HCT116 (cell line): ENCODE results near the gene NSMCE1. TPM values are rescaled to one million over a fixed set of nuclear protein-coding genes. Genes with fewer than 3 reads are reported as not detected.

Source experiments
- ATAC-seq: fragments of 200-7000 bp; cut with Tn5 transposase; 2 replicates; pipeline ENCODE4 v1.9.1; 2020; ENCODE audit warnings: mild to moderate bottlenecking, moderate library complexity
- BruUV-seq: library from RNA; stranded (reverse); fragments of 400-500 nt; replicated peaks from 2 replicates; lab custom pipeline; 2021; lab: Mats Ljungman, UMichigan
- CTCF ChIA-PET: fragments of 300-600 bp; sonication (Branson Sonifier 250); formaldehyde crosslinking; loops from one replicate; lab custom pipeline; 2021; ENCODE audit warnings: antibody characterized with exemption; lab: Charles Lee
- POLR2A ChIA-PET: fragments of 300-600, 350-600 bp; sonication (Branson Sonifier 250); formaldehyde crosslinking; loops from one replicate; lab custom pipeline; 2021; ENCODE audit warnings: antibody characterized with exemption; lab: Charles Lee
- RAD21 ChIA-PET, 2 experiments: fragments of 300-600 bp; sonication (Branson Sonifier 250); formaldehyde crosslinking; loops; one replicate each; lab custom pipeline; 2023; ENCODE audit warnings: low total read pairs in 2 of 2; ENCODE audit not compliant: uncharacterized antibody in 2 of 2, unreplicated experiment in 2 of 2, low non-redundant PET in 1 of 2; lab: Charles Lee
- DNase-seq: peaks from one replicate; pipeline ENCODE4 v3.0.0-alpha.2; 2010; ENCODE audit warnings: low read depth, low spot score
- H2AFZ ChIP-seq: fragments of 200-600 bp; shearing (Covaris generic), sonication (generic); 2 replicates; pipeline ENCODE4 v1.6.1; 2017; ENCODE audit warnings: low read depth, mixed run types, mixed read lengths, antibody characterized with exemption, low read length; ENCODE audit not compliant: poor library complexity, severe bottlenecking
- H3K27ac ChIP-seq: 2 replicates; pipeline ENCODE4 v1.5.1; 2012; ENCODE audit warnings: low read depth, low read length
- H3K27me3 ChIP-seq: fragments of 200-600 bp; sonication (generic); 2 replicates; pipeline ENCODE4 v1.6.1; 2016; ENCODE audit warnings: mixed run types, low read length, mixed read lengths; ENCODE audit not compliant: insufficient read depth
- H3K36me3 ChIP-seq, 2 experiments: fragments of 200-500 bp in 1 of 2; fragments of 200-600 bp in 1 of 2; sonication (Bioruptor generic) in 1 of 2; sonication (generic) in 1 of 2; 2 replicates each; pipeline versions ENCODE4 v1.5.1 to v1.6.1; 2014 to 2016; ENCODE audit warnings: low read length in 2 of 2, inconsistent platforms in 1 of 2, mixed read lengths in 1 of 2, mixed run types in 1 of 2; ENCODE audit not compliant: insufficient read depth in 2 of 2, control insufficient read depth in 1 of 2
- H3K4me1 ChIP-seq, 2 experiments: fragments of 200-600 bp in 1 of 2; sonication (generic) in 1 of 2; 2 replicates each; pipeline versions ENCODE4 v1.5.1 to v1.6.1; 2012 to 2017; ENCODE audit warnings: low read length in 2 of 2, inconsistent platforms in 1 of 2, mild to moderate bottlenecking in 1 of 2, mixed read lengths in 1 of 2, mixed run types in 1 of 2, moderate library complexity in 1 of 2; ENCODE audit not compliant: insufficient read depth in 2 of 2, control insufficient read depth in 1 of 2
- H3K4me2 ChIP-seq: fragments of 200-600 bp; sonication (generic); 2 replicates; pipeline ENCODE4 v1.6.1; 2017; ENCODE audit warnings: mixed run types, low read length, mixed read lengths
- H3K4me3 ChIP-seq, 2 experiments: fragments of 200-600 bp in 1 of 2; sonication (generic) in 1 of 2; replicated peaks in 1 of 2; 2 replicates each; pipeline ENCODE4 v1.5.1; 2011 to 2016; ENCODE audit warnings: low read length in 2 of 2, control low read depth in 1 of 2, low read depth in 1 of 2, mild to moderate bottlenecking in 1 of 2, mixed read lengths in 1 of 2, mixed run types in 1 of 2
- H3K79me2 ChIP-seq: fragments of 200-600 bp; sonication (generic); 2 replicates; pipeline ENCODE4 v1.6.1; 2017; ENCODE audit warnings: mild to moderate bottlenecking, mixed run types, low read length, moderate library complexity, mixed read lengths; ENCODE audit not compliant: insufficient read depth
- H3K9ac ChIP-seq: fragments of 200-600 bp; sonication (generic); 2 replicates; pipeline ENCODE4 v1.6.1; 2016; ENCODE audit warnings: low read length, mixed read lengths
- H3K9me2 ChIP-seq: fragments of 200-600 bp; sonication (generic), shearing (Covaris generic); 2 replicates; pipeline ENCODE4 v1.6.1; 2017; ENCODE audit warnings: mixed run types, mild to moderate bottlenecking, moderate library complexity; ENCODE audit not compliant: insufficient read depth
- H3K9me3 ChIP-seq, 2 experiments: fragments of 200-500 bp in 1 of 2; fragments of 200-600 bp in 1 of 2; sonication (Bioruptor generic) in 1 of 2; sonication (generic) in 1 of 2; 2 replicates each; pipeline ENCODE4 v1.6.1; 2014 to 2017; ENCODE audit warnings: low read length in 2 of 2, mixed read lengths in 2 of 2, inconsistent platforms in 1 of 2, low read depth in 1 of 2, mild to moderate bottlenecking in 1 of 2, mixed run types in 1 of 2, moderate library complexity in 1 of 2; ENCODE audit not compliant: control insufficient read depth in 1 of 2, insufficient read depth in 1 of 2
- H4K20me1 ChIP-seq: fragments of 200-600 bp; sonication (generic), shearing (Covaris generic); 2 replicates; pipeline ENCODE4 v1.6.1; 2017; ENCODE audit warnings: mixed run types, mild to moderate bottlenecking, moderate library complexity; ENCODE audit not compliant: insufficient read depth
- ATF3 ChIP-seq: IDR thresholded peaks from 2 replicates; pipeline ENCODE4 v1.6.1; 2012
- CBX3 ChIP-seq: IDR thresholded peaks from 2 replicates; pipeline ENCODE4 v1.6.1; 2012; ENCODE audit warnings: low read depth
- CTCF ChIP-seq, 3 experiments: fragments of 200-600 bp in 1 of 3; sonication (generic) in 1 of 3; IDR thresholded peaks in 2 of 3; conservative IDR thresholded peaks in 1 of 3; 2 replicates each; pipeline ENCODE4 v1.5.1; 2012 to 2017; ENCODE audit warnings: low read depth in 2 of 3, low read length in 2 of 3, antibody characterized with exemption in 1 of 3, borderline replicate concordance in 1 of 3, control low read depth in 1 of 3, mild to moderate bottlenecking in 1 of 3, mixed read lengths in 1 of 3, mixed run types in 1 of 3, moderate library complexity in 1 of 3; ENCODE audit not compliant: insufficient read depth in 1 of 3
- EGR1 ChIP-seq: IDR thresholded peaks from 2 replicates; pipeline ENCODE4 v1.6.1; 2012; ENCODE audit warnings: low read depth
- EZH2 ChIP-seq: fragments of 200-600 bp; sonication (generic); IDR thresholded peaks from 2 replicates; pipeline ENCODE4 v1.6.1; 2017; ENCODE audit warnings: antibody characterized with exemption, mixed run types
- FOSL1 ChIP-seq: IDR thresholded peaks from 2 replicates; pipeline ENCODE4 v1.6.1; 2012; ENCODE audit warnings: low read depth
- JUND ChIP-seq: IDR thresholded peaks from 2 replicates; pipeline ENCODE4 v1.6.1; 2012
- MAX ChIP-seq: IDR thresholded peaks from 2 replicates; pipeline ENCODE4 v1.6.1; 2012
- POLR2AphosphoS5 ChIP-seq: IDR thresholded peaks from 2 replicates; pipeline ENCODE4 v1.6.1; 2011; ENCODE audit warnings: mild to moderate bottlenecking, low read depth, low read length, moderate library complexity
- RAD21 ChIP-seq: IDR thresholded peaks from 2 replicates; pipeline ENCODE4 v1.6.1; 2012; ENCODE audit warnings: low read depth, mild to moderate bottlenecking
- REST ChIP-seq: IDR thresholded peaks from 2 replicates; pipeline ENCODE4 v1.6.1; 2012; ENCODE audit warnings: low read depth
- SIN3A ChIP-seq: IDR thresholded peaks from 2 replicates; pipeline ENCODE4 v1.6.1; 2012; ENCODE audit warnings: low read depth
- SRF ChIP-seq: IDR thresholded peaks from 2 replicates; pipeline ENCODE4 v1.6.1; 2012; ENCODE audit warnings: low read depth
- ZFX ChIP-seq: fragments of 450-650 bp; IDR thresholded peaks from 2 replicates; pipeline ENCODE4 v1.6.1; 2017
- ZNF274 ChIP-seq: fragments of 200-500 bp; sonication (Bioruptor generic); IDR thresholded peaks from 2 replicates; pipeline ENCODE4 v1.6.1; 2014; ENCODE audit warnings: mild to moderate bottlenecking, low read depth, low read length, inconsistent platforms
- intact Hi-C: fragments of 100-400 bp; cut with micrococcal nuclease; formaldehyde crosslinking; loops from 2 replicates; pipeline ENCODE4 v1.10.0; 2022
- total RNA-seq: library from RNA; stranded (reverse); gene quantifications from one replicate; pipeline ENCODE4 v1.2.1, GENCODE V29; 2021; ENCODE audit not compliant: unreplicated experiment

The NSMCE1 gene
- total RNA-seq, 1 experiment from 2014 or later, result 85.6 TPM

- ATAC-seq, result no peak
- no peak overlapping the region for H3K4me2 ChIP-seq
- H3K36me3 ChIP-seq, result no peaks in the 10 kb centered on the region
- H3K4me1 ChIP-seq, result peaks cover 0 to 7% of the 10 kb centered on the region in 2 experiments; a peak in 1 of 4 replicates
- ChIA-PET POLR2A (no interaction called here), RAD21 (no interaction called here), CTCF (no interaction called here)
- H4K20me1 ChIP-seq, result no peaks in the 10 kb centered on the region
- H2AFZ ChIP-seq, result no peak overlapping the region
- no peak overlapping the region for H3K27ac ChIP-seq
- TF ChIP-seq SRF, result no peak
- no peak for TF ChIP-seq RAD21
- TF ChIP-seq ZFX, result no peak
- H3K9ac ChIP-seq, result no peak overlapping the region
- H3K9me2 ChIP-seq, result no peaks in the 10 kb centered on the region
- intact Hi-C loops, result no loop called here
- DNase-seq, result no peak
- H3K79me2 ChIP-seq, result no peaks in the 10 kb centered on the region
- H3K4me3 ChIP-seq, result no peak overlapping the region
- BruUV-seq, result no TSS peak
- no peaks in the 10 kb centered on the region for H3K9me3 ChIP-seq
- H3K27me3 ChIP-seq, result no peaks in the 10 kb centered on the region
These were observed 34.9 kb upstream of the NSMCE1 start for GRCh38 chr16:27303256-27304100.

GRCh38 chr16:27302126-27302525, 33.6 kb upstream of the NSMCE1 start:
- H4K20me1 ChIP-seq, result no peaks in the 10 kb centered on the region
- H3K9ac ChIP-seq, result no peak overlapping the region
- CTCF ChIA-PET, result no interaction called here
- H3K9me2 ChIP-seq, result no peaks in the 10 kb centered on the region
- POLR2A ChIA-PET, result interaction anchor here (1.1 kb wide), 1 partner anchor 99 kb away, joined by 3 read pairs; the partner anchor contains the start of gene KDM8
- DNase-seq (no peak), ATAC-seq (no peak)
- H3K36me3 ChIP-seq, result no peaks in the 10 kb centered on the region
- H3K27ac ChIP-seq, result no peak overlapping the region
- no peaks in the 10 kb centered on the region for H3K79me2 ChIP-seq
- intact Hi-C loops, result no loop called here
- H3K4me1 ChIP-seq, result peaks cover 0 to 7% of the 10 kb centered on the region in 2 experiments; a peak in 1 of 4 replicates
- no peak overlapping the region for H3K4me3 ChIP-seq
- H3K4me2 ChIP-seq, result no peak overlapping the region
- no TSS peak for BruUV-seq
- no peak overlapping the region for H2AFZ ChIP-seq
- RAD21 ChIA-PET, result no interaction called here
- no peaks in the 10 kb centered on the region for H3K9me3 ChIP-seq
- H3K27me3 ChIP-seq, result no peaks in the 10 kb centered on the region
- TF ChIP-seq EZH2, result no peak
- no peak for TF ChIP-seq ATF3
- TF ChIP-seq FOSL1, result no peak
- no peak for TF ChIP-seq CTCF (IDR thresholded peaks at IDR 0.05 in 2 of 3, conservative IDR thresholded peaks at IDR 0.05 in 1 of 3; ENCODE audit: borderline replicate concordance in 1 of 3, insufficient read depth in 1 of 3, low read depth in 2 of 3, low read length in 2 of 3)
- TF ChIP-seq ZNF274, result no peak
- no peak for TF ChIP-seq EGR1
- TF ChIP-seq POLR2AphosphoS5, result no peak
- no peak for TF ChIP-seq REST
- TF ChIP-seq MAX, result no peak
- no peak for TF ChIP-seq CBX3
- no peak for TF ChIP-seq SIN3A
- no peak for TF ChIP-seq JUND
- no peak for TF ChIP-seq SRF
